ENCODE results near the gene CCL2.

GRCh38 chr17:34254651-34255380, at the start of gene CCL2:
- TF ChIP-seq POLR2A (IDR thresholded peaks at IDR 0.05) (peak in 1 of 2 donors; percentile 25), CTCF (IDR thresholded peaks at IDR 0.05) (no peak)

Measured in Peyer's patch (tissue), 4 donors.